CD4-positive, alpha-beta T cell treated with Interleukin-6 at 100 ng/mL for 8 hours (primary cell): Measurements from ENCODE around the gene MMP3.

Source experiments
- DNase-seq: peaks from one replicate; pipeline ENCODE4 v3.0.0-alpha.2; 2020; ENCODE audit warnings: mixed read lengths, low spot score

The MMP3 gene

GRCh38 chr11:102831489-102832440 is 11.6 kb downstream of the MMP3 start:
- no peak for DNase-seq

- DNase-seq: no peak
These were observed 12.3 kb downstream of the MMP3 start for GRCh38 chr11:102831128-102831488.

- DNase-seq: no peak
These were observed 13.2 kb downstream of the MMP3 start for GRCh38 chr11:102830001-102830727.

- no peak for DNase-seq
These were observed 14.0 kb downstream of the MMP3 start for GRCh38 chr11:102829316-102830000.

- DNase-seq: no peak
These were observed 18.9 kb downstream of the MMP3 start for GRCh38 chr11:102824556-102824955.

GRCh38 chr11:102819491-102819890 is 23.9 kb downstream of the MMP3 start:
- no peak for DNase-seq

GRCh38 chr11:102813484-102813883 is 29.9 kb downstream of the MMP3 start:
- no peak for DNase-seq

GRCh38 chr11:102812188-102812587 is 31.2 kb downstream of the MMP3 start:
- no peak for DNase-seq

GRCh38 chr11:102810950-102811660 is 32.3 kb downstream of the MMP3 start:
- DNase-seq: no peak

- DNase-seq: no peak
These were observed 33.4 kb downstream of the MMP3 start for GRCh38 chr11:102809971-102810370.

- no peak for DNase-seq
These were observed 35.5 kb downstream of the MMP3 start for GRCh38 chr11:102807921-102808320.

GRCh38 chr11:102806296-102806695 is 37.1 kb downstream of the MMP3 start:
- DNase-seq: no peak

GRCh38 chr11:102802341-102802740 is 41.1 kb downstream of the MMP3 start:
- DNase-seq: no peak

GRCh38 chr11:102800767-102801166 is 42.6 kb downstream of the MMP3 start:
- DNase-seq: no peak

GRCh38 chr11:102799681-102800340 is 43.6 kb downstream of the MMP3 start:
- DNase-seq: no peak

- no peak for DNase-seq
These were observed 45.2 kb downstream of the MMP3 start, which contains the start of gene MMP1 for GRCh38 chr11:102798012-102798746. Gene MMP1, minus strand, starts transcription at chr11:102798160. Its CDS starts 68 bp downstream, at chr11:102798092.

- DNase-seq: no peak
These were observed 49.0 kb downstream of the MMP3 start for GRCh38 chr11:102794382-102794781.

GRCh38 chr11:102793677-102794290 is 49.6 kb downstream of the MMP3 start:
- no peak for DNase-seq

GRCh38 chr11:102792604-102793003 is 50.8 kb downstream of the MMP3 start:
- DNase-seq: no peak
